HG02943 (cell line): ENCODE results near the gene MYH9.

Source experiments
- ATAC-seq: cut with Tn5 transposase; IDR thresholded peaks from one replicate; pipeline ENCODE4 v1.9.1; 2021; ENCODE audit warnings: mild to moderate bottlenecking, low read depth, moderate library complexity; ENCODE audit not compliant: unreplicated experiment

The MYH9 gene

DNA sequence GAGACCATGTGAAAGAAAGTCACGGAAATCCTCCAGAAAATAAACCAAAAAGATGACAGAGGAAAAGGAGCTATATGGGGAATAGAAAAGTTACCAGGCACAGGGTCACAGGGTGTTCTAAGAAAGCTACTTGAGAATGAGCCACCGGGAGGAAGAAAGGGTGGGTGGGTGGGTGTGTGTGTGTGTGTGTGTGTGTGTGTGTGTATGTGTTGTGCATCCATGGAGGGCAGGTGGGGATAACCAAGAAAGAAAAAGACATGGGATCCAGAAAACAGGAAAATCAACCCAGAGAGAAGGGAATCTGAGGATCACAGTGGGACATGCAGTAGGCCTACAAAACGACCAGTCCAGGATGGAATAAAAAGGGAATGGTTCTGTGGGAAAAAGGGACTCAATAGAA, 152.2 kb downstream of the MYH9 start:
- no peak for ATAC-seq

DNA sequence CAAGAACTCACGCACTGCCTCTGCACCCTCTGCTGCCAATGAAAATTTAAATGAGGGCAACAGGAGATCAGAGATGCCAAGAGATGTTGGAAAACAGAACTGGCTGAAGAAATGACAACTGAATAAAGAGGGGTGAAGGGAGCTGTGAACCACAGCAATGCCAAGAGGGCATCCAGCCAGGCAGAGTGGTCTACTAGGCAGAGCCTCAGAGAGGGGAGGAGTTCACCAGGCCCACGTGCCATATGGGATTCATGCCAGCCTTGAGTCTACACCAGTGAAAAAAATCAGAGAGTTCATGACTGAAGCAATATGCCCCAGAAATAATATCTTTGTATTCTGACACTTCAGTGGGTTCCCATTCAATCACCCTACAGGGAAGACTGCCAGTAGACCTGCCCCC, 152.8 kb downstream of the MYH9 start:
- no peak for ATAC-seq

DNA sequence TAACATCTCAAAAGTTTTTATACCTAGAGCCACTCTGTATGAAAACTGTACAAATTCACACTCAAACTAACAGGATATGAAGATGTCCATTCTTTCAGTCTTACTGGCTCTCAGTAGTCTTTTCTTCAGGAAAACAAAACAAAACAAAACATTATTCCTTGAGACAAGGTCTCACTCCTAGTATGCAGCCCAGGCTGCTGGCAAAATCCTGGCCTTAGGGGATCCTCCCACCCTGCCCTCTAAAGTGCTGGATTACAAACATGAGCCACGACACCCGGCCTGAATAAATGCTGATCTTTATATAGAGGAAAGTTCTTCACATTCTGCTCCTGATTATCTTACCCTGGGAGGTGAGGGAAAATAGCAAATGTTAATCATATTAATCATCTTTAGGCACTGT, 153.6 kb downstream of the MYH9 start:
- ATAC-seq, result no peak

DNA sequence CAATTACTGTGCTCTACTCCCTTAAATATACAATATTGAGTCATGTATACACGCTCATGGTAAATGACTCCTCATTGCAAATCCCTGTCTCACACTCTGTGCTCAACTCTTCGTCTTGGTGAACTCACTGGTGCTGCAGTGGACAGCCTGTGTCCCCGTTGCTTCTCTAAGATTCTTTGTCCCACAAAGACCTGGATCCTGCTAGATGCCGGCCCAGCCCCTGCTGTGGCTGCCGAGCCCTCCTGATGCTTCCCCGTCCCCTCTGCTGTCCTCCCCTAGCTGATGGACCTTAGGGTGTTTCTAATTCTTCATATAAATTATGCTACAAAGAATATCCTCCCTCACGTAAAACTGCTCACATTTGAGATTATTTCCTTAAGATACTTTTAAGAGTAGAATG, 154.0 kb downstream of the MYH9 start:
- ATAC-seq, result no peak

DNA sequence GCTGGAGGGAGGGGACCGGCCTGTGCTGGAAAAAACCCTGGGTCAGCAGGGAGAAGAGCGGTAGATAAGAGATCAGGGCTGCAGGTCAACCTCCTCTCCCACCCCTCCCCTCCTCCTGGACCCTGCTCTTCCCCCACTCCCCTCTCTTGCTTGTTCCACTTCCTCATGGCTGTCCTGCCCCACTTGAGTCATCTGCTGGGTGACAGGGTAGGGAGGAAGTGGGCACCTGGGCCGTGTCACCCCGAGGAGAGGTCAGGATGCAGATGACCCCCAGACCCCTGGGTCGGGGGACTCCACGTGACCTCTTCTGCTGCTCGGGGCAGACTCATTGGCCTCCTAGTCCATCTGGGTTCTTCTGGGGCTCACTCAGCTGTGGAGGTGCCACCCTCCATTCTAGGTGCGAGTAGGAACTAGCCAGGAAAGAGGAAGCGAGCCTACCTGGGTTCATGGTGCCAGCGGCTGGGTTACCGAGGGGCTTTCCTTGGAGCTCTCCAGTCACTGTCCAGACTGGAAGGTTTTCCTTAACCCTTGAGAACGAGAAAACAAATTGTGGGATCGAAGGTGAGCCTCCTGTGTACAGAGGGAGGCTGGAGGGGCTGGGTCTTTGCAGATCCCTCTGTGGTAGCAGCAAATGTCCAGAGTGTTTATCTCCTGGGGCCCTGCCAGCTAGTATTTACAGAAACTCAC, 154.9 kb downstream of the MYH9 start:
- no peak for ATAC-seq
